H1 (cell line): ENCODE measurements around the gene SMIM5. TPM values are rescaled to one million over a fixed set of nuclear protein-coding genes. Genes with fewer than 3 reads are reported as not detected.

Source experiments
- CTCF ChIA-PET: fragments of 300-600 bp; sonication (Branson Sonifier 250); formaldehyde crosslinking; loops from one replicate; lab custom pipeline; 2021; ENCODE audit not compliant: partially characterized antibody; lab: Charles Lee
- POLR2A ChIA-PET: fragments of 300-600 bp; sonication (Branson Sonifier 250); formaldehyde crosslinking; loops from one replicate; lab custom pipeline; 2021; ENCODE audit warnings: inconsistent platforms; ENCODE audit not compliant: partially characterized antibody; lab: Charles Lee
- DNase-seq, 2 experiments: peaks; one replicate each; pipeline versions ENCODE4 v3.0.0 to v3.0.0-alpha.2; 2010 to 2022; ENCODE audit warnings: low spot score in 2 of 2, low read depth in 1 of 2, mixed read lengths in 1 of 2
- FAIRE-seq: peaks from 2 replicates; lab custom pipeline; 2011; peaks lifted over from hg19 to GRCh38; lab: Jason Lieb, UNC
- H2AFZ ChIP-seq: 2 replicates; pipeline ENCODE4 v1.8.1; 2012; ENCODE audit warnings: low read length, inconsistent platforms
- H2AK5ac ChIP-seq: 2 replicates; pipeline ENCODE4 v1.6.1; 2013; ENCODE audit warnings: low read depth, low read length
- H2BK120ac ChIP-seq: replicated peaks from 2 replicates; pipeline ENCODE3; 2013; ENCODE audit warnings: low read depth, low read length, inconsistent platforms
- H2BK12ac ChIP-seq: 2 replicates; pipeline ENCODE4 v1.6.1; 2013; ENCODE audit warnings: low read depth, low read length
- H2BK15ac ChIP-seq: 2 replicates; pipeline ENCODE4 v1.6.1; 2013; ENCODE audit warnings: low read length
- H2BK20ac ChIP-seq: 2 replicates; pipeline ENCODE4 v1.6.1; 2013; ENCODE audit warnings: low read length
- H2BK5ac ChIP-seq: 2 replicates; pipeline ENCODE4 v1.6.1; 2013; ENCODE audit warnings: low read depth, low read length
- H3K14ac ChIP-seq: 2 replicates; pipeline ENCODE4 v1.6.1; 2013; ENCODE audit warnings: inconsistent platforms; ENCODE audit not compliant: insufficient read length
- H3K18ac ChIP-seq: 2 replicates; pipeline ENCODE4 v1.6.1; 2013; ENCODE audit warnings: low read length; ENCODE audit errors: extremely low read depth
- H3K23ac ChIP-seq: 2 replicates; pipeline ENCODE4 v1.6.1; 2013; ENCODE audit warnings: inconsistent platforms; ENCODE audit not compliant: insufficient read length
- H3K23me2 ChIP-seq: 2 replicates; pipeline ENCODE4 v1.6.1; 2013; ENCODE audit warnings: low read depth, low read length
- H3K27ac ChIP-seq: 2 replicates; pipeline ENCODE4 v1.6.1; 2011; ENCODE audit warnings: low read depth, low read length, inconsistent platforms
- H3K27me3 ChIP-seq, 4 experiments: replicated peaks in 1 of 4; 1 replicate in 1 of 4; 2 replicates in 3 of 4; pipeline versions ENCODE4 v1.6.1 to v1.8.1; 2011 to 2013; ENCODE audit warnings: low read length in 3 of 4, mild to moderate bottlenecking in 3 of 4, inconsistent platforms in 2 of 4, mixed read lengths in 2 of 4, moderate library complexity in 1 of 4; ENCODE audit not compliant: control insufficient read depth in 3 of 4, insufficient read depth in 3 of 4; ENCODE audit errors: extremely low read depth in 1 of 4
- H3K36me3 ChIP-seq, 4 experiments: 2 replicates each; pipeline versions ENCODE4 v1.6.1 to v1.8.1; 2011 to 2013; ENCODE audit warnings: mild to moderate bottlenecking in 4 of 4, low read length in 3 of 4, moderate library complexity in 2 of 4, control low read depth in 1 of 4, inconsistent platforms in 1 of 4; ENCODE audit not compliant: insufficient read depth in 4 of 4, control insufficient read depth in 2 of 4
- H3K4ac ChIP-seq: replicated peaks from 2 replicates; pipeline ENCODE3; 2013; ENCODE audit warnings: low read length, low read depth, mixed read lengths, inconsistent platforms; ENCODE audit not compliant: insufficient read length
- H3K4me1 ChIP-seq, 4 experiments: replicated peaks in 1 of 4; 1 replicate in 1 of 4; 2 replicates in 3 of 4; pipeline versions ENCODE4 v1.6.1 to v1.8.1; 2011 to 2013; ENCODE audit warnings: low read length in 3 of 4, inconsistent platforms in 2 of 4, mixed read lengths in 1 of 4; ENCODE audit not compliant: insufficient read depth in 4 of 4, control insufficient read depth in 3 of 4
- H3K4me2 ChIP-seq, 2 experiments: 2 replicates each; pipeline versions ENCODE4 v1.6.1 to v1.8.1; 2011 to 2013; ENCODE audit warnings: low read depth in 2 of 2, low read length in 2 of 2, control low read depth in 1 of 2, inconsistent platforms in 1 of 2, mild to moderate bottlenecking in 1 of 2; ENCODE audit not compliant: insufficient read depth in 1 of 2
- H3K4me3 ChIP-seq, 4 experiments: fragments of 200-600, 300-600 bp in 1 of 4; sonication (generic), shearing (Covaris generic), sonication (Bioruptor Twin) in 1 of 4; 2 replicates each; pipeline versions ENCODE4 v1.5.1 to v1.8.1; 2011 to 2016; ENCODE audit warnings: low read length in 4 of 4, low read depth in 3 of 4, control low read depth in 2 of 4, inconsistent platforms in 2 of 4, mild to moderate bottlenecking in 2 of 4, mixed read lengths in 1 of 4, moderate library complexity in 1 of 4; ENCODE audit not compliant: insufficient read depth in 2 of 4; ENCODE audit errors: extremely low read depth in 1 of 4
- H3K56ac ChIP-seq: replicated peaks from 2 replicates; pipeline ENCODE3; 2013; ENCODE audit warnings: low read depth, mild to moderate bottlenecking, mixed read lengths, low read length, inconsistent platforms; ENCODE audit not compliant: insufficient read length
- H3K79me1 ChIP-seq: 2 replicates; pipeline ENCODE4 v1.6.1; 2013; ENCODE audit warnings: low read depth, low read length, control low read depth
- H3K79me2 ChIP-seq, 2 experiments: 2 replicates each; pipeline versions ENCODE4 v1.6.1 to v1.8.1; 2012 to 2013; ENCODE audit warnings: low read length in 2 of 2, mild to moderate bottlenecking in 2 of 2, inconsistent platforms in 1 of 2; ENCODE audit not compliant: insufficient read depth in 2 of 2, control insufficient read depth in 1 of 2
- H3K9ac ChIP-seq, 4 experiments: replicated peaks in 1 of 4; 1 replicate in 1 of 4; 2 replicates in 3 of 4; pipeline versions ENCODE4 v1.6.1 to v1.8.1; 2011 to 2013; ENCODE audit warnings: low read depth in 3 of 4, low read length in 3 of 4, control low read depth in 2 of 4, mild to moderate bottlenecking in 2 of 4, moderate library complexity in 2 of 4, inconsistent platforms in 1 of 4; ENCODE audit errors: extremely low read depth in 1 of 4
- H3K9me3 ChIP-seq, 2 experiments: 2 replicates each; pipeline versions ENCODE4 v1.6.1 to v1.8.1; 2012 to 2013; ENCODE audit warnings: mild to moderate bottlenecking in 2 of 2, moderate library complexity in 2 of 2, control low read depth in 1 of 2, inconsistent platforms in 1 of 2, low read depth in 1 of 2, low read length in 1 of 2, mixed read lengths in 1 of 2; ENCODE audit not compliant: insufficient read depth in 2 of 2
- H4K20me1 ChIP-seq, 2 experiments: replicated peaks in 1 of 2; 2 replicates each; pipeline versions ENCODE3 to v1.8.1; 2011 to 2013; ENCODE audit warnings: inconsistent platforms in 2 of 2, low read length in 2 of 2, mild to moderate bottlenecking in 1 of 2; ENCODE audit not compliant: insufficient read depth in 2 of 2, control insufficient read depth in 1 of 2
- H4K5ac ChIP-seq: 2 replicates; pipeline ENCODE4 v1.6.1; 2013; ENCODE audit warnings: low read length, low read depth, mixed read lengths, inconsistent platforms; ENCODE audit not compliant: insufficient read length
- H4K8ac ChIP-seq: 2 replicates; pipeline ENCODE4 v1.8.0; 2013; ENCODE audit warnings: mild to moderate bottlenecking, moderate library complexity, low read length, inconsistent platforms; ENCODE audit not compliant: insufficient read depth; ENCODE audit errors: extremely low read depth
- H4K91ac ChIP-seq: replicated peaks from 2 replicates; pipeline ENCODE3; 2013; ENCODE audit warnings: low read length, mixed read lengths, inconsistent platforms; ENCODE audit not compliant: insufficient read length
- BRCA1 ChIP-seq: IDR thresholded peaks from 2 replicates; pipeline ENCODE4 v1.6.1; 2012; ENCODE audit warnings: low read depth, low read length, improper control_type of control experiment
- CTCF ChIP-seq, 3 experiments: IDR thresholded peaks; 1 replicate in 2 of 3; 2 replicates in 1 of 3; pipeline versions ENCODE4 v1.5.1 to v1.6.1; 2011; ENCODE audit warnings: low read length in 3 of 3, mild to moderate bottlenecking in 3 of 3, inconsistent platforms in 2 of 3, low read depth in 1 of 3, moderate library complexity in 1 of 3; ENCODE audit not compliant: insufficient read depth in 1 of 3; ENCODE audit errors: control extremely low read depth in 1 of 3
- EZH2 ChIP-seq: fragments of 200-600 bp; sonication (generic); IDR thresholded peaks from 2 replicates; pipeline ENCODE4 v1.7.1; 2012; ENCODE audit warnings: low read depth, mild to moderate bottlenecking, moderate library complexity, low read length, inconsistent platforms; ENCODE audit not compliant: severe bottlenecking
- JUND ChIP-seq: IDR thresholded peaks from 2 replicates; pipeline ENCODE4 v1.6.1; 2011; ENCODE audit warnings: mild to moderate bottlenecking, improper control_type of control experiment, low read length
- MAFK ChIP-seq: IDR thresholded peaks from 2 replicates; pipeline ENCODE4 v1.6.1; 2012; ENCODE audit warnings: low read depth, mild to moderate bottlenecking, improper control_type of control experiment, low read length
- SIN3A ChIP-seq, 2 experiments: IDR thresholded peaks in 1 of 2; conservative IDR thresholded peaks in 1 of 2; 2 replicates each; pipeline ENCODE4 v1.6.1; 2011 to 2012; ENCODE audit warnings: low read length in 2 of 2, improper control_type of control experiment in 1 of 2, low read depth in 1 of 2, mild to moderate bottlenecking in 1 of 2
- TCF12 ChIP-seq: IDR thresholded peaks from 2 replicates; pipeline ENCODE4 v1.6.1; 2011; ENCODE audit warnings: low read depth, mild to moderate bottlenecking, low read length
- WGBS, 2 experiments: shearing (Covaris generic) in 1 of 2; methylation state at CpG; one replicate each; pipeline versions ENCODE4 v1.1.6 to v1.1.7; 2013 to 2015; ENCODE audit warnings: low lambda C conversion rate in 2 of 2, mixed read lengths in 2 of 2, inconsistent platforms in 1 of 2, low coverage in 1 of 2, missing lambda C conversion rate in 1 of 2; ENCODE audit not compliant: insufficient replicate concordance in 2 of 2, insufficient coverage in 1 of 2, insufficient read length in 1 of 2; ENCODE audit errors: extremely low coverage in 1 of 2, missing lambda C conversion rate in 1 of 2; 5-methylcytosine and 5-hydroxymethylcytosine counted together
- polyA plus RNA-seq, 7 experiments: library from polyadenylated mRNA; depleted of rRNA in 3 of 7; stranded (reverse) in 5 of 7; unstranded in 2 of 7; fragments of >200 nt in 5 of 7; fragments of 200-250 nt in 2 of 7; gene quantifications; 1 replicate in 5 of 7; 2 replicates in 1 of 7; 4 replicates in 1 of 7; pipeline versions ENCODE4 v1.2.1 to v1.2.3, GENCODE V29; 2011 to 2013; ENCODE audit warnings: missing spikeins in 2 of 7, mixed read lengths in 2 of 7
- total RNA-seq: library from RNA; stranded (reverse); fragmentation: NEBNext Ultra II Directional; extraction: Animal tissue kit (Norgen Biotek cat#: 25700); gene quantifications from 2 replicates; pipeline ENCODE4 v1.2.1, GENCODE V29; 2021

Gene SMIM5
- total and polyA plus RNA-seq, 2 of the 8 experiments (the other 6 are each of a cell fraction or from before 2014, with no cell fraction given): not detected

DNA sequence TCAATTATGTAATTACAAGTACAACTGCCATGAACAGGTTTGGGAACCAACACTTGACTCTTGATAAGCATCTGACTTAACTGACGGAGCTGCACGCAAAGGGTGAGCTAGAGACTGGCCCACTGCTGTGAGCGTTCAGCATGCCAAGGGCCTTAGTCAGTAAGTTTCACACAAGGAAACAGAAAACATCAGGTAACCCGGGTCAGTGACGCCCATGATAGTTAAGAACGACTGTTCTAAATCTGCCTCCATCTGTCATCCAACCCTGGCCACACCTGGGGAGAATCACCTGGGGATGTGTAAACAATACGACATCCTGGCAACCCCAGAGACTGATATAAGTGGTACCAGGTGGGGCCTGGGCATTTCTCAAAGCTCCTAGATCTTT, 12.3 kb downstream of the SMIM5 start:
- no peaks in the 10 kb centered on the region for H3K23me2 ChIP-seq
- ChIA-PET POLR2A (interaction anchor here (1.0 to 1.9 kb wide), 7 partner anchors 8 to 112 kb away, joined by 3 to 7 read pairs (median 3); no protein-coding TSS in a partner anchor), CTCF (interaction anchor here (0.9 to 59.2 kb wide), 6 partner anchors 1 to 119 kb away, joined by 3 to 2200 read pairs (median 160); partner anchors contain the start of genes GALK1, RECQL5, SAP30BP and SMIM5)
- 79% methylated on average over 7 of the region's 7 CpGs; no CpG with 5 or more reads in 1 of the 2 experiments for WGBS, 2 experiments
- H4K5ac ChIP-seq: no peak overlapping the region
- DNase-seq: no peak
- H3K79me1 ChIP-seq: no peaks in the 10 kb centered on the region; the same call in 1 of the 2 replicates
- no peak overlapping the region for H3K23ac ChIP-seq
- no peak overlapping the region for H3K4me3 ChIP-seq
- H2BK5ac ChIP-seq: no peak overlapping the region; the same call in 1 of the 2 replicates
- H2BK12ac ChIP-seq: no peak overlapping the region
- H3K4me1 ChIP-seq: peaks cover 5 to 16% (median 10%) of the 10 kb centered on the region in 4 experiments
- H2BK20ac ChIP-seq: no peak overlapping the region
- H2AK5ac ChIP-seq: no peak overlapping the region
- no peaks in the 10 kb centered on the region for H3K9me3 ChIP-seq
- no peak overlapping the region for H4K8ac ChIP-seq
- H3K4ac ChIP-seq: no peak overlapping the region
- no peak overlapping the region for H2BK120ac ChIP-seq
- TF ChIP-seq JUND (no peak), TCF12 (no peak), BRCA1 (no peak), SIN3A (conservative IDR thresholded peaks at IDR 0.05 in 1 of 2, IDR thresholded peaks at IDR 0.05 in 1 of 2; ENCODE audit: low read depth in 1 of 2, low read length in 2 of 2) (no peak), EZH2 (no peak), CTCF (IDR thresholded peaks at IDR 0.05; ENCODE audit: control extremely low read depth in 1 of 3, insufficient read depth in 1 of 3, low read depth in 1 of 3, low read length in 3 of 3) (no peak), MAFK (no peak)
- H3K79me2 ChIP-seq: no peaks in the 10 kb centered on the region; a peak in 1 of 4 replicates
- H3K18ac ChIP-seq: no peak overlapping the region
- H3K27me3 ChIP-seq: no peaks in the 10 kb centered on the region
- H3K14ac ChIP-seq: no peak overlapping the region
- no peak overlapping the region for H3K9ac ChIP-seq
- H2AFZ ChIP-seq: no peak overlapping the region
- H3K56ac ChIP-seq: no peak overlapping the region
- H3K36me3 ChIP-seq: peaks cover 4 to 15% (median 5%) of the 10 kb centered on the region in 4 experiments; a peak in 7 of 8 replicates
- H4K91ac ChIP-seq: no peak overlapping the region
- H3K4me2 ChIP-seq: no peak overlapping the region
- FAIRE-seq: no peak
- no peak overlapping the region for H3K27ac ChIP-seq
- no peak overlapping the region for H2BK15ac ChIP-seq
- H4K20me1 ChIP-seq: no peaks in the 10 kb centered on the region
